HepG2 (cell line): Measurements from ENCODE around the gene RAD51. TPM values are rescaled to one million over a fixed set of nuclear protein-coding genes. Genes with fewer than 3 reads are reported as not detected.

Experiments used
- FIP1L1 ChIP-seq: fragments of 200-400 bp; formaldehyde crosslinking; IDR thresholded peaks from 2 replicates; pipeline ENCODE4 v1.6.1; 2018; ENCODE audit warnings: low read depth, mild to moderate bottlenecking, low read length, moderate library complexity, borderline replicate concordance; ENCODE audit not compliant: insufficient read depth
- HNRNPK ChIP-seq: fragments of 200-400 bp; formaldehyde crosslinking; IDR thresholded peaks from 2 replicates; pipeline ENCODE4 v1.6.1; 2018; ENCODE audit warnings: low read length, low read depth, moderate library complexity, mild to moderate bottlenecking; ENCODE audit not compliant: poor library complexity, severe bottlenecking
- RFX3 ChIP-seq: IDR thresholded peaks from 2 replicates; pipeline ENCODE4 v1.6.1; 2016; ENCODE audit warnings: missing biosample characterization, missing genetic modification reagents
- SAP130 ChIP-seq: IDR thresholded peaks from 2 replicates; pipeline ENCODE4 v1.6.1; 2016; ENCODE audit warnings: low read depth
- polyA plus RNA-seq, 8 experiments: library from polyadenylated mRNA; depleted of rRNA in 3 of 8; stranded (reverse) in 7 of 8; unstranded in 1 of 8; fragments of >200 nt; fragmentation: Illumina TruSeq in 4 of 8; extraction: Trizol in 4 of 8; gene quantifications; 2 replicates each; pipeline versions ENCODE4 v1.2.1 to v1.2.3, GENCODE V29; 2011 to 2016; ENCODE audit warnings: low read depth in 4 of 8, missing spikeins in 1 of 8, mixed read lengths in 1 of 8; ENCODE audit not compliant: insufficient read depth in 1 of 8
- total RNA-seq, 5 experiments: library from RNA; depleted of rRNA; stranded (reverse); fragments of >200 nt; fragmentation: Illumina TruSeq; extraction: Trizol; gene quantifications; 2 replicates each; pipeline ENCODE4 v1.2.3, GENCODE V29; 2016; ENCODE audit warnings: low read depth in 1 of 5
- TF ChIP-seq, protein P1 (sequence below): sonication (generic); formaldehyde crosslinking; IDR thresholded peaks from 2 replicates; pipeline ENCODE4 v1.4.0; 2020; ENCODE audit warnings: mild to moderate bottlenecking, missing genetic modification reagents
- TF ChIP-seq, protein P2 (sequence below): sonication (generic); formaldehyde crosslinking; IDR thresholded peaks from 2 replicates; pipeline ENCODE4 v1.4.0; 2020; ENCODE audit warnings: missing genetic modification reagents
- TF ChIP-seq, protein P3 (sequence below): sonication (generic); formaldehyde crosslinking; conservative IDR thresholded peaks from 2 replicates; pipeline ENCODE4 v1.8.0; 2022; ENCODE audit warnings: mild to moderate bottlenecking, moderate library complexity, missing genetic modification reagents

RAD51 gene
- total and polyA plus RNA-seq, 2 of the 13 experiments (the other 11 are each of a cell fraction or from before 2014, with no cell fraction given), result 8.5 to 12.8 TPM

DNA sequence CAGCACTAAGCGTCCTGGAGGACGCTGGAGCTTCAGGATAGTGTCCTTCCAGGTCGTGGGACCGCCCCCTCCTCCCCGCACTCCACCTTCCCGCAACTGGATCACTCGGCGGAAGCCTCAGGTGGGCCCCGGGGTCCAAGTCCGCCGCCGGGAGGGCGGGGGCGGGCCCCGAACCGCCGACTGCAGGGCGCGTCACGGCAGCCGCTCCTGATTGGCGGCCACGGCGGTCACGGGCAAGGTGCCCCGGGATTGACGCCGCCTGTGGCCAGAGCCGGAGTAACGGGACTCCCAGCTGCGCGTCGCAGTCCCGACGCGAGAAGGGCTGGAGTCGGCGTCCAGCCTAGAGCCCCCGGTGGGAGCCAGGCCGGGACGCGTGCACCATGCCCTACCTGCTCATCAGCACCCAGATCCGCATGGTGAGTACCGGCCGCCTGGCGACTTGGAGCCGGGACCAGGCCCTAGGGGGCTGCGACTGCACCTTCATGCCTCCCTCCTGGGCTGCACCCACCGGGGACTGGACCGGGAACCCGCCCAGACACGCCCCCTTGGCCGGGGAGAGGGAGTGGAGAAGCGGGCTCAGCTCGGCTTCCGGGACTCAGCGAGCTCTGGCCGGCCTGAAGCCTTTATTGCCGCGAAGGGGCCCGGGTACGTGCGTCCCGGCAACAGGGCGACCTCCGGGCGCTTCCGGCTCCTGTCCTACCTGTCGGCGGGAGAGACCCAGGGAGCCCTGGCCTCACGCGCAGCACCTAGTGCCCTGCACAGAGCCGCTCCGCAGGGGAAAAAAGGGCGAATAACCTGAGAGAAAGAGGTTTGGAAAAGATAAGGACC lies 69.0 kb downstream of the RAD51 start, which contains the start of gene GCHFR (continued):
- TF ChIP-seq, protein P1, sequence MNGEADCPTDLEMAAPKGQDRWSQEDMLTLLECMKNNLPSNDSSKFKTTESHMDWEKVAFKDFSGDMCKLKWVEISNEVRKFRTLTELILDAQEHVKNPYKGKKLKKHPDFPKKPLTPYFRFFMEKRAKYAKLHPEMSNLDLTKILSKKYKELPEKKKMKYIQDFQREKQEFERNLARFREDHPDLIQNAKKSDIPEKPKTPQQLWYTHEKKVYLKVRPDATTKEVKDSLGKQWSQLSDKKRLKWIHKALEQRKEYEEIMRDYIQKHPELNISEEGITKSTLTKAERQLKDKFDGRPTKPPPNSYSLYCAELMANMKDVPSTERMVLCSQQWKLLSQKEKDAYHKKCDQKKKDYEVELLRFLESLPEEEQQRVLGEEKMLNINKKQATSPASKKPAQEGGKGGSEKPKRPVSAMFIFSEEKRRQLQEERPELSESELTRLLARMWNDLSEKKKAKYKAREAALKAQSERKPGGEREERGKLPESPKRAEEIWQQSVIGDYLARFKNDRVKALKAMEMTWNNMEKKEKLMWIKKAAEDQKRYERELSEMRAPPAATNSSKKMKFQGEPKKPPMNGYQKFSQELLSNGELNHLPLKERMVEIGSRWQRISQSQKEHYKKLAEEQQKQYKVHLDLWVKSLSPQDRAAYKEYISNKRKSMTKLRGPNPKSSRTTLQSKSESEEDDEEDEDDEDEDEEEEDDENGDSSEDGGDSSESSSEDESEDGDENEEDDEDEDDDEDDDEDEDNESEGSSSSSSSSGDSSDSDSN (CRISPR knock-in tag), result peak; percentile 95
- TF ChIP-seq RFX3 (CRISPR knock-in tag) (no peak), FIP1L1 (no peak), SAP130 (CRISPR knock-in tag) (peak; percentile 88), HNRNPK (peak; percentile 45)
- TF ChIP-seq, protein P2, sequence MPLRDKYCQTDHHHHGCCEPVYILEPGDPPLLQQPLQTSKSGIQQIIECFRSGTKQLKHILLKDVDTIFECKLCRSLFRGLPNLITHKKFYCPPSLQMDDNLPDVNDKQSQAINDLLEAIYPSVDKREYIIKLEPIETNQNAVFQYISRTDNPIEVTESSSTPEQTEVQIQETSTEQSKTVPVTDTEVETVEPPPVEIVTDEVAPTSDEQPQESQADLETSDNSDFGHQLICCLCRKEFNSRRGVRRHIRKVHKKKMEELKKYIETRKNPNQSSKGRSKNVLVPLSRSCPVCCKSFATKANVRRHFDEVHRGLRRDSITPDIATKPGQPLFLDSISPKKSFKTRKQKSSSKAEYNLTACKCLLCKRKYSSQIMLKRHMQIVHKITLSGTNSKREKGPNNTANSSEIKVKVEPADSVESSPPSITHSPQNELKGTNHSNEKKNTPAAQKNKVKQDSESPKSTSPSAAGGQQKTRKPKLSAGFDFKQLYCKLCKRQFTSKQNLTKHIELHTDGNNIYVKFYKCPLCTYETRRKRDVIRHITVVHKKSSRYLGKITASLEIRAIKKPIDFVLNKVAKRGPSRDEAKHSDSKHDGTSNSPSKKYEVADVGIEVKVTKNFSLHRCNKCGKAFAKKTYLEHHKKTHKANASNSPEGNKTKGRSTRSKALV, result peak; percentile 22; the same call in 1 of the 2 replicates
- TF ChIP-seq, protein P3, sequence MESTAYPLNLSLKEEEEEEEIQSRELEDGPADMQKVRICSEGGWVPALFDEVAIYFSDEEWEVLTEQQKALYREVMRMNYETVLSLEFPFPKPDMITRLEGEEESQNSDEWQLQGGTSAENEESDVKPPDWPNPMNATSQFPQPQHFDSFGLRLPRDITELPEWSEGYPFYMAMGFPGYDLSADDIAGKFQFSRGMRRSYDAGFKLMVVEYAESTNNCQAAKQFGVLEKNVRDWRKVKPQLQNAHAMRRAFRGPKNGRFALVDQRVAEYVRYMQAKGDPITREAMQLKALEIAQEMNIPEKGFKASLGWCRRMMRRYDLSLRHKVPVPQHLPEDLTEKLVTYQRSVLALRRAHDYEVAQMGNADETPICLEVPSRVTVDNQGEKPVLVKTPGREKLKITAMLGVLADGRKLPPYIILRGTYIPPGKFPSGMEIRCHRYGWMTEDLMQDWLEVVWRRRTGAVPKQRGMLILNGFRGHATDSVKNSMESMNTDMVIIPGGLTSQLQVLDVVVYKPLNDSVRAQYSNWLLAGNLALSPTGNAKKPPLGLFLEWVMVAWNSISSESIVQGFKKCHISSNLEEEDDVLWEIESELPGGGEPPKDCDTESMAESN (CRISPR knock-in tag), result peak; percentile 75; the same call in 1 of the 2 replicates
